Stimulated activated CD8-positive, alpha-beta memory T cell treated with anti-CD3 and anti-CD28 coated beads, Interleukin-7, amount 100 ng/mL, for 24 hours (primary cell): ENCODE results near the gene KRTAP4-16.
"Not testable (repeated sequence)": the region's sequence is repeated elsewhere in the genome, so short reads cannot be mapped to it uniquely, and the experiment has no call there.

Source experiments
- DNase-seq: peaks from one replicate; pipeline ENCODE4 v3.0.0-alpha.2; 2020; ENCODE audit warnings: low read depth

The KRTAP4-16 gene

DNA sequence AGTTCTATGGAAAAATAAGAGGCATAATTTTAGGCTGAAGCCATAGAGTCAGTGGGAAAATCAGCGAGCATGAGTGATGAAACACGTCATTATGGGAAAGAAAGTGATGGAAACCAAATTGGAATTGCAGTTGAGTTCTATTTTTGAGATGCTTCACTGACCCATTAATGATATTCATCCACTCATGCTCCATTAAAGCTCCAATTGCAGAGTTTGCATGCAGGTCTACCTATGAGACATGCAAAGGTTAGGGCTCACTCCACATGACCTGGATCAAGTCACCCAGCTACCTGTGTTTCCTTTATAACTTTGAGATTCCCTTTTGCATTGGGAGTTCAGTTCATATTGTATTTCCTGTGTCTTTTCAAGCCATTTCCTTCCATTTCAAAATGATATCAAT is 28.3 kb downstream of the KRTAP4-16 start:
- no peak for DNase-seq

DNA sequence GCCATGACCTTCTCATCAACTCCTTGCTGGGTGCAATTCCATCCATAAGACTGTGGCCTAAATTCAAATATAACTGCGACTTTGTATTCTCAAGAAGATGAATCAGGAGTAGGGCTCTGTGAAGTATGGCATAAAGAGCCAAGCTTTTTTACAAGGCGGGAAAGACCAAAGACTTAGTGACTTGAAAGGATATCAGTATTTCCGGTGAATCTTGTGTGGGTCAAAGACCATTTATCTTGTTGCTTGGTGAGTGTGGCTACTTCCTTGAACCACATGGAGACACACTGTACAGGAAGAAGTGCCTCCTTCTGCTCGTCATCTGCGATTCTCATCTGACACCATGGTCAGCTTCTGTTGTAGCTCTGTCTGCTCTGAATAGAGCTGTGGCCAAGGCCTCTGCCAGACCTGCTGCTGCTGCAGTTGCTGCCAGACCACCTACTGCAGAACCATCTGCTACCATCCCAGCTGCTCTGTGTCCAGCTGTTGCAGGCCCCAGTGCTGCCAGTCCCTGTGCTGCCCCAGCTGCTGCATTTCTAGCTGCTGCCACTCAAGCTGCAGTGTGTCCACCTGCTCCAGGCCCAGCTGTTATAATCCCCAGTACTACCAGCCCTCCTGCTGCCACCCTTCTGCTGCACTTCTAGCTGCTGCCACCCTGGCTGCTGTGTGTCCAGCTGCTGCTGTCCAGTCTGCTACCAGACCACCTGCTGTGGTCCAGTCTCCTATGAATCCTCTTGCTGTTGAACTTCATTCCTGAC is 30.2 kb downstream of the KRTAP4-16 start:
- DNase-seq = no peak

- DNase-seq = no peak
Measured at GRCh38 chr17:41069031-41069430, 33.0 kb downstream of the KRTAP4-16 start.

- no peak for DNase-seq
Measured at GRCh38 chr17:41067281-41067680, 34.7 kb downstream of the KRTAP4-16 start.

- no peak for DNase-seq
Measured at GRCh38 chr17:41065829-41066624, 36.0 kb downstream of the KRTAP4-16 start, which contains the start of gene KRTAP2-4. KRTAP2-4 (minus strand) TSS chr17:41065879; CDS start chr17:41065845, 34 bp downstream.

GRCh38 chr17:41065016-41065689 is 36.9 kb downstream of the KRTAP4-16 start:
- not testable (repeated sequence) for DNase-seq

- DNase-seq = no peak
Measured at GRCh38 chr17:41064301-41064700, 37.7 kb downstream of the KRTAP4-16 start.

GRCh38 chr17:41063449-41063848 is 38.6 kb downstream of the KRTAP4-16 start:
- DNase-seq = no peak

GRCh38 chr17:41061964-41062363 is 40.0 kb downstream of the KRTAP4-16 start:
- no peak for DNase-seq

- DNase-seq = no peak
Measured at GRCh38 chr17:41060052-41060604, 41.9 kb downstream of the KRTAP4-16 start, which contains the start of gene KRTAP2-3. KRTAP2-3 (minus strand) TSS chr17:41060114; CDS start chr17:41060050, 64 bp downstream.

- not testable (repeated sequence) for DNase-seq
Measured at GRCh38 chr17:41059276-41060051, 42.5 kb downstream of the KRTAP4-16 start.

GRCh38 chr17:41058741-41059140 is 43.3 kb downstream of the KRTAP4-16 start:
- no peak for DNase-seq

DNA sequence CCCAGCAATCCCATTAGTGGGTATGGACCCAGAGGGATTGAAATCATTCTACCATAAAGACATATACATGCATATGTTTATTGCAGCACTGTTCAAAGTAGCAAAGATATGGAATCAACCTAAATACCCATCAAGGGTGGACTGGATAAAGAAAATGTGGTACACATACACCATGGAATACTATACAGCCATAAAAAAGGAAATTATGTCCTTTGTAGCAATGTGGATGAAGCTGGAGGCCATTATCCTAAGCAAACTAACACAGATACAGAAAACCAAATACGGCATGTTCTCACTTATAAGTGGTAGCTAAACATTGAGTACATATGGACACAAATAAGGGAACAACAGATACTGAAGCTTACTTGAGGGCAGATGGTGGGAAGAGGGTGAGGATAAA is 44.5 kb downstream of the KRTAP4-16 start:
- no peak for DNase-seq

- not testable (repeated sequence) for DNase-seq
Measured at GRCh38 chr17:41055130-41055529, 46.9 kb downstream of the KRTAP4-16 start, which contains the start of gene KRTAP2-2. KRTAP2-2 (minus strand) TSS chr17:41055230; CDS start chr17:41055211, 19 bp downstream.

GRCh38 chr17:41054556-41054955 is 47.5 kb downstream of the KRTAP4-16 start:
- DNase-seq = not testable (repeated sequence)

DNA sequence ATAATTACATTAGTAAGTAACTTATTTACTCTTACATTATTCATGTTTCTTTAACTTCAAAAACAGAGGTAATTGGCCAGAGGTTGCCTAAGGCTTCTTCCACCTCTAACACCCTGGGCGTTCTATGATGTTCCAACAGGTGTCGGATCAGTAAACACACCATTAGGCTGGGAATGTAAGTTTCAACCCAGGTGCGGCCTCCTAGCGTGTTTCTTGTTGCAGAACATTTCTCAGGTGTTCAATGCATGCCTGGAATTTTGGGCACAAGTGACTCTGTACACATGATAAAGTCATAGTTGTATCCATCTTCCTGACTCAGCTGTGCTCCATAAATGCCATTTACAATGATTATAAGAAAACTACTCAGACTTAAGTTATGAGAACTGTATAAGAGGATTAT is 48.0 kb downstream of the KRTAP4-16 start:
- no peak for DNase-seq

DNA sequence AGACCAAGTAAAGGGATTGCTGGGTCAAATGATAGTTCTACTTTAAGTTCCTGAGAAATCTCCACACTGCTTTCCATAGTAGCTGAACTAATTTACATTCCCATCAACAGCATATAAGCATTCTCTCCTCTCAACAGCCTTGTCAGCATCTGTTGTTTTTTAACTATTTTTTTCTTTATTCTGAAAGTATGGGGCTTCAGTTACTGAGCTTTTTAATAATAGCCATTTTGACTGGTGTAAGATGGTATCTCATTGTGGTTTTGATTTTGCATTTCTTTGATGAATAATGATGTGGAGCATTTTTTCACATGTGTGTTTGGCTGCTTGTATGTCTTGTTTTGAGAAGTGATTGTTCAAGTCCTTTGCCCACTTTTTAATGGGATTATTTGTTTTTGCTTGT is 49.4 kb downstream of the KRTAP4-16 start:
- no peak for DNase-seq
